ENCODE results near the gene LIF. TPM values are rescaled to one million over a fixed set of nuclear protein-coding genes. Genes with fewer than 3 reads are reported as not detected.

LIF gene
- total RNA-seq, 5 donors from 2014 or later (not counting 1 experiment from before 2014, with no cell fraction given): 0.26 to 3.3 (median 1.4) TPM

DNA sequence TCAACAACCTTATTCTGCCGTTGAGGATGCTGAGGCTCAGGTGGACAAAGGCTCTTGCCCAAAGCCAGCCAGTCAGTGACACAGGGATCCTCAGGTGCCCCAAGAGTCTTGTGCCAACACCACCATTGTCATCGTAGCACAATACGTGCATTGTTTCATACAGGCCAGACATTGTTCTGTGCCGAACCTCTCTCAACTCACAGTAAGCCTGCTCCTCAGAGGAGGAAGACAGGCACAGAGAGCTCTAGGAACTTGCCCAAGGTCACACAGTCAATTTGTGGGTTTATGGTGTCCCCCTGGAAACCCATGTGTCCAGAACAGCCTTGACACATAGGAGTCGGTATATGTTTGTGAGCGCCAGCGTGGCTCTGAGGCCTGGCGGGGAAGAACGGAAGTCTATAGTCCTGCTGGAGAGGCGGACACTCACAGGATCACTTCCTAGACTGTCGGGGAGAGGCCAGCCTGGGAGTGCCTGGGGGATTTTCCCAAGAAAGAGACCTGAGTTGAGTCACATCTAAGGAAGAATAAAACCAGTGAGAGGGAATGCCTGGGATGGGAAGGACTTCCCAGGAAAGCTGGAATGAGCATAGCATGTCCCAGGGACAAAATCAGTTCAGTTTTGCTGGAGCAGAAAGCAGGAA lies 20.2 kb downstream of the LIF start:
- Histone ChIP-seq H3K4me3 (ENCODE audit: control insufficient read depth in 1 of 2, extremely low read depth in 1 of 2, low read length in 1 of 2) (no peak overlapping the region), H3K9me3 (no peaks in the 10 kb centered on the region), H3K27ac (ENCODE audit: low read length) (no peak overlapping the region), H3K36me3 (ENCODE audit: control insufficient read depth in 2 of 2, extremely low read depth in 1 of 2, insufficient read depth in 1 of 2, low read length in 1 of 2) (no peaks in the 10 kb centered on the region), H3K4me1 (ENCODE audit: control insufficient read depth in 1 of 2, extremely low read depth in 1 of 2, insufficient read depth in 2 of 2, low read length in 2 of 2) (peaks cover 3 to 51% of the 10 kb centered on the region in 2 experiments), H3K27me3 (replicated peaks in 1 of 2; ENCODE audit: control insufficient read depth in 2 of 2, extremely low read depth in 1 of 2, insufficient read depth in 2 of 2, low read length in 1 of 2) (no peaks in the 10 kb centered on the region)
- no peak for ATAC-seq (replicated peaks in 1 of 4)
- Mint-ChIP-seq H3K4me3 (no peak overlapping the region), H3K9me3 (no peaks in the 10 kb centered on the region), H3K4me1 (peaks cover 52 to 66% (median 65%) of the 10 kb centered on the region in 3 donors), H3K36me3 (no peaks in the 10 kb centered on the region), H3K27me3 (no peaks in the 10 kb centered on the region), H3K27ac (peak overlapping the region in 1 of 2 donors; percentile 48)
- 96% methylated on average over 10 of the region's 11 CpGs for WGBS (ENCODE audit: insufficient coverage)
- DNase-seq: no peak
- ChIA-PET CTCF (no interaction called here), POLR2A (no interaction called here)

DNA sequence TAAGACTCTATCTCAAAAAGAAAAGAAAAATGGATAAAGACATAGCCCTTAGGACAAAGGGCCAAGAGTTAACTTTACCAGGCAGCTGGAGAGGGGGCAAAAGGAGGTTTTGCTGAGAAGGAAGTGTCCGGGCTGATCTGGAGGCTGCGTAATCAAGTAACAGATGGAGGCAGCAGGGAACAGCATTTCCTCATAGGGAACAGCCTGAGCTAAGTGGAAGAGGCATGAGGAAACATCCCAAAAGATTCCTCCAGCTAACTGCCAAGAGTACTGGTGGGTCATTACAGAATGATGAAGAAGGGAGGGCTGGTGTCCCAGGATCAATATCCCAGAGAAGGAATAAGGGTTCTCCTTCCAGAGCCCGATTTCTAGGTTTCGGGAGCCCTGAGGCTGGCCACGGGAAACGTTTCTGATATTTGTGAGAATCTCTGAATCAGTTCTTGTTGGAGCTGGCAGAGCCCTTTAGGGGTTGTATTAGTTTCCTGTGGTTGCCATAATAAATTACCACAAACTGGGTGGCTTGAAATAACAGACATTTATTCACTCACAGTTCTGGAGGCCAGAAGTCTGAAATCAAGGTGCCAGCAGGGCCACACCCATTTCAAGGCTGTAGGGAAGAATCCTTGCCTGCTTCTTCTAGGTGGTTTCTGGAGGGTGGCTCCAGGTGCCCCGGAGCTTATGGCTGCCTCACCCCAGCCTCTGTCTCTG lies 21.2 kb downstream of the LIF start:
- Histone ChIP-seq H3K36me3 (ENCODE audit: control insufficient read depth in 2 of 2, extremely low read depth in 1 of 2, insufficient read depth in 1 of 2, low read length in 1 of 2) (no peaks in the 10 kb centered on the region), H3K4me3 (ENCODE audit: control insufficient read depth in 1 of 2, extremely low read depth in 1 of 2, low read length in 1 of 2) (no peak overlapping the region), H3K9me3 (no peaks in the 10 kb centered on the region), H3K4me1 (ENCODE audit: control insufficient read depth in 1 of 2, extremely low read depth in 1 of 2, insufficient read depth in 2 of 2, low read length in 2 of 2) (peaks cover 12 to 61% of the 10 kb centered on the region in 2 experiments), H3K27ac (ENCODE audit: low read length) (no peak overlapping the region), H3K27me3 (replicated peaks in 1 of 2; ENCODE audit: control insufficient read depth in 2 of 2, extremely low read depth in 1 of 2, insufficient read depth in 2 of 2, low read length in 1 of 2) (no peaks in the 10 kb centered on the region)
- H3K4me3 Mint-ChIP-seq: no peak overlapping the region
- peak overlapping the region; percentile 59 for H3K27ac Mint-ChIP-seq
- 85% methylated on average over 4 of the region's 7 CpGs for WGBS (ENCODE audit: insufficient coverage)
- DNase-seq (no peak), ATAC-seq (replicated peaks in 1 of 4) (no peak)
- ChIA-PET CTCF (no interaction called here), POLR2A (no interaction called here)
- no peaks in the 10 kb centered on the region for H3K36me3 Mint-ChIP-seq
- no peaks in the 10 kb centered on the region for H3K9me3 Mint-ChIP-seq
- H3K27me3 Mint-ChIP-seq: no peaks in the 10 kb centered on the region
- H3K4me1 Mint-ChIP-seq: peaks cover 62 to 76% (median 74%) of the 10 kb centered on the region in 3 donors

DNA sequence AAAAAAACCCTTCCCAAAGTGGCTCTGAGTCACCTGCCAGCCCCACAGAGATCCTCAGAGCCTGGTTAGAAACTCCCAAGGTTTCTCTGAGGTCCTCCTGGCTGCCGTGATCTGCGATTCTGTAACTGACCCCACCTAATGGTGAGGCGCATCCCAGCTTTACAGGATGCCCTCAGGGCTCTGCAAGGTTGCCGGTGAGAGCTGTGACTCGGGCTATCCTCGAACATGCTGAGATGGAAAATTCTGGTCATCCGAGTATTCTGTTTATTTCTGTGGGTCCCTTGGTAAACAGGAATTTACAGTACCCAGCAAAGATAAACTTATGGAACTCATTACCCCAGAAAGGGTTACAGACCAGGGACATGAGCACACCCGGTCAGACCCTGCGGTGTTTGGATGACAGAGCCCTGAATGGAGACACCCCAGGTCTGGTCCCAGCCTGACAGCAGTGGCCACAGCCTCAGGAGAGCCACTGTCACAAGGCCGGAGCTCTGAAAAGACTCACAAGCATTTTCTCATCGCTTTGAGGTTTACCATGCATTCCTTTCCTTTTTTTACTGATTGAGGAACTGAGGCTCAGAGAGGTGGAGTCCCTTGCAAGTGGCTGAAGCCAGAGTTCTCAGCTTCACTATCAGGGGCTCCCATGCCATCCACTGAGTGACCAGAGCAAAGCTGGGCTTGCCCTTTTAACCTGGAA lies 22.2 kb downstream of the LIF start:
- Mint-ChIP-seq H3K4me1 (peaks cover 71 to 87% (median 85%) of the 10 kb centered on the region in 3 donors), H3K4me3 (no peak overlapping the region), H3K27me3 (no peaks in the 10 kb centered on the region), H3K36me3 (no peaks in the 10 kb centered on the region), H3K27ac (no peak overlapping the region), H3K9me3 (no peaks in the 10 kb centered on the region)
- DNase-seq (no peak), ATAC-seq (replicated peaks in 1 of 4) (no peak)
- WGBS (ENCODE audit: insufficient coverage): 78% methylated on average over 8 of the region's 11 CpGs
- CTCF ChIA-PET: no interaction called here
- H3K4me3 ChIP-seq (ENCODE audit: control insufficient read depth in 1 of 2, extremely low read depth in 1 of 2, low read length in 1 of 2): no peak overlapping the region
- H3K4me1 ChIP-seq (ENCODE audit: control insufficient read depth in 1 of 2, extremely low read depth in 1 of 2, insufficient read depth in 2 of 2, low read length in 2 of 2): peaks cover 20 to 71% of the 10 kb centered on the region in 2 experiments
- H3K27ac ChIP-seq (ENCODE audit: low read length): no peak overlapping the region
- H3K27me3 ChIP-seq (replicated peaks in 1 of 2; ENCODE audit: control insufficient read depth in 2 of 2, extremely low read depth in 1 of 2, insufficient read depth in 2 of 2, low read length in 1 of 2): no peaks in the 10 kb centered on the region
- POLR2A ChIA-PET: no interaction called here
- no peaks in the 10 kb centered on the region for H3K9me3 ChIP-seq
- H3K36me3 ChIP-seq (ENCODE audit: control insufficient read depth in 2 of 2, extremely low read depth in 1 of 2, insufficient read depth in 1 of 2, low read length in 1 of 2): no peaks in the 10 kb centered on the region

DNA sequence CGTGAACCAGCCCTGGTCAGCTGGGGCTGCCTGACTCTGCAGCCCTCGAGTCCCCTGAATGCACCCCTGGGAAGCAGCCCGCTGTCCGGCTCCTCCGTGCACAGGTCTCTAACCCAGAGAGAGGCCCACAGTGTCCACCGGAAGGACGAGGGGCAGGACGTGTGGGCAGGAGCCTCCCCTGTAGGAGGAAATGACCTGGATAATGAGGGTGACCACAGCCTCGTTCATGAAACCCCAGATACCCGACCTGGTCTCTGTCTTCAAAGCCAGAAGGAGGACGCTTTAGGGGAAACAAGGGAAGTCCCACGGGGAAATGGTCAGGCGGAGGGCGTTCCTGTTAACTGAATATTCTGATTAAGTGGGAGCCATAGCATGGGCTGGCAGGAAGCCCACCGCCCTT lies 23.3 kb downstream of the LIF start:
- 66% methylated on average over 13 of the region's 15 CpGs for WGBS (ENCODE audit: insufficient coverage)
- peaks cover 22 to 75% of the 10 kb centered on the region in 2 experiments for H3K4me1 ChIP-seq (ENCODE audit: control insufficient read depth in 1 of 2, extremely low read depth in 1 of 2, insufficient read depth in 2 of 2, low read length in 2 of 2)
- H3K27ac ChIP-seq (ENCODE audit: low read length): no peak overlapping the region
- H3K4me3 Mint-ChIP-seq: no peak overlapping the region
- no peaks in the 10 kb centered on the region for H3K27me3 Mint-ChIP-seq
- ChIA-PET CTCF (no interaction called here), POLR2A (no interaction called here)
- no peak overlapping the region for H3K4me3 ChIP-seq (ENCODE audit: control insufficient read depth in 1 of 2, extremely low read depth in 1 of 2, low read length in 1 of 2)
- no peaks in the 10 kb centered on the region for H3K9me3 ChIP-seq
- H3K9me3 Mint-ChIP-seq: no peaks in the 10 kb centered on the region
- peak overlapping the region; percentile 39 to 77 for H3K27ac Mint-ChIP-seq
- no peaks in the 10 kb centered on the region for H3K36me3 ChIP-seq (ENCODE audit: control insufficient read depth in 2 of 2, extremely low read depth in 1 of 2, insufficient read depth in 1 of 2, low read length in 1 of 2)
- H3K27me3 ChIP-seq (replicated peaks in 1 of 2; ENCODE audit: control insufficient read depth in 2 of 2, extremely low read depth in 1 of 2, insufficient read depth in 2 of 2, low read length in 1 of 2): no peaks in the 10 kb centered on the region
- peaks cover 72 to 86% (median 84%) of the 10 kb centered on the region in 3 donors for H3K4me1 Mint-ChIP-seq
- ATAC-seq (replicated peaks in 1 of 4) (no peak), DNase-seq (no peak)
- H3K36me3 Mint-ChIP-seq: no peaks in the 10 kb centered on the region

DNA sequence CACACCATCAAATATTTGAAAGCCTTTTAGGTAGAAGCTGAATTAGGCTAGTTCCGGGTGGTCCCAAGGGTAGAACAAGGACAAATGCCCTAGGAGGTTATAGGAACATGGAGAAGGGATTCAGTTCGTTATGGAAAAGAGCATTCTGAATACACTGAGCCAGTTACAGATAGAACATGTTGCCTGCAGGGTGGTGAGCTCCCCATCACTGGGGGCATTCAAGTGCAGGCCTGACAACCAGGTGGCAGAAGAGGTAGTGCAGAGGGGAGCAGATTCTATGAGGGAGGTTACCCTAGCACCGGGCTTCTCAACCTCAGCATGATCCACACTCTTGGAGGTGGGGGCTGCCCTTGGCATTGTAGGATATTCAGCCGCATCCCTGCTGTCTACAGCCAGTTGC lies 24.2 kb downstream of the LIF start:
- DNase-seq: no peak
- ChIA-PET POLR2A (no interaction called here), CTCF (no interaction called here)

DNA sequence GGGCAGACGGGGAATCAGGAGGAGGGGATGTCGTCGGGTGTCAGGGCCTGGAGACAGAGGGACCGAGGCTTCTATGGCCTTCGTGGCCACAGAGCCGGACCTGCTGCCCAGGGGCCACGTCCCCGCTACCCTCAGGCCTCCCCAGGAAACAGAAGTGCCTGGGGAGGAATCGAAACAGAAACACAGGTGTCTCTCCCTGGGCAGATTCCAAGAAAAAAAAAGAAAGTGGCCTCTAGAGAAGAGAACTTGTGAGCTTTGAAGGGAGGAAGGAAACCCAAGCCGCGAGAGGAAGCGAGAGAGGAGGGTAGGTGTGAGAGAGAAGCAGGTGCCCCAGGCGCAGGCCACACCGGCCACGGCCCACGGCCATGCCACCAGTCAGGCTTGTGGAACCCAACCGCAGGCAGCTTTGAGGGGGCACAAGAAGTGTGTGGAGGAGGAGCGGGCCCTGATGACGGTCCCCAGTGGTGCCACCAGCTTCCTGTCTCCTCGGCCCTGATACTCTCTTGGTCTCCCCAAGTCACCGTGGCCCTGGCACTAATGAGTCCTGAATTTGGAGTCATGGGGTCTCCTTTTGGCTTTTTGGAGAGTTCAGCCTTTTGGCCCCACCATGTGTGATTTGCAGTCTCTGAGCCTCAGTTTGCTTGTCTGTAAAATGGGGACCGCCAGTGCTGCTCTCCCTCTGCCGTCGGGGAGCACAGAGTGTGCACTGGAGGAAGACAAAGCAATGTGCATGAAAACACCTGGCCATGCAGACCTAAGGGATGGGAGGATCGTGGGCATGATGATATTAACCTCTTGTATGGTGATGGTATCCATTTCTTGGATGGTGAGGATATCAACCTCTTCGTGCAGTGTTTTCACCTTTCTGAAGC lies 25.2 kb downstream of the LIF start:
- H3K9me3 ChIP-seq: no peaks in the 10 kb centered on the region
- no peaks in the 10 kb centered on the region for H3K9me3 Mint-ChIP-seq
- H3K27ac ChIP-seq (ENCODE audit: low read length): peak overlapping the region; percentile 64
- peak overlapping the region; percentile 27 to 45 for H3K4me3 ChIP-seq (ENCODE audit: control insufficient read depth in 1 of 2, extremely low read depth in 1 of 2, low read length in 1 of 2)
- ChIA-PET CTCF (interaction anchor here in 1 of 2 donors (0.6 kb wide), 1 partner anchor 35 kb away, joined by 7 read pairs; no protein-coding TSS in a partner anchor), POLR2A (interaction anchor here in 1 of 2 donors (0.6 kb wide), 1 partner anchor 173 kb away, joined by 4 read pairs; no protein-coding TSS in a partner anchor)
- peaks cover 22 to 65% of the 10 kb centered on the region in 2 experiments for H3K4me1 ChIP-seq (ENCODE audit: control insufficient read depth in 1 of 2, extremely low read depth in 1 of 2, insufficient read depth in 2 of 2, low read length in 2 of 2)
- peak; percentile 26 to 68 (median 46) for DNase-seq
- H3K27me3 ChIP-seq (replicated peaks in 1 of 2; ENCODE audit: control insufficient read depth in 2 of 2, extremely low read depth in 1 of 2, insufficient read depth in 2 of 2, low read length in 1 of 2): no peaks in the 10 kb centered on the region
- peak overlapping the region; percentile 85 to 94 for H3K27ac Mint-ChIP-seq
- no peaks in the 10 kb centered on the region for H3K36me3 Mint-ChIP-seq
- H3K4me3 Mint-ChIP-seq: peak overlapping the region; percentile 57 to 78 (median 67)
- H3K27me3 Mint-ChIP-seq: no peaks in the 10 kb centered on the region
- 6% methylated on average over 22 of the region's 26 CpGs for WGBS (ENCODE audit: insufficient coverage)
- H3K36me3 ChIP-seq (ENCODE audit: control insufficient read depth in 2 of 2, extremely low read depth in 1 of 2, insufficient read depth in 1 of 2, low read length in 1 of 2): no peaks in the 10 kb centered on the region
- peaks cover 61 to 73% (median 69%) of the 10 kb centered on the region in 3 donors for H3K4me1 Mint-ChIP-seq
- peak; percentile 73 to 87 (median 86) for ATAC-seq (replicated peaks in 1 of 4)

More for the DNA sequence above, 24.2 kb downstream of the LIF start:
- Mint-ChIP-seq H3K27ac (peak overlapping the region in 1 of 2 donors; percentile 94), H3K36me3 (no peaks in the 10 kb centered on the region), H3K4me3 (no peak overlapping the region), H3K4me1 (peaks cover 65 to 80% (median 75%) of the 10 kb centered on the region in 3 donors), H3K27me3 (no peaks in the 10 kb centered on the region), H3K9me3 (no peaks in the 10 kb centered on the region)
- no peak overlapping the region for H3K4me3 ChIP-seq (ENCODE audit: control insufficient read depth in 1 of 2, extremely low read depth in 1 of 2, low read length in 1 of 2)
- no peaks in the 10 kb centered on the region for H3K36me3 ChIP-seq (ENCODE audit: control insufficient read depth in 2 of 2, extremely low read depth in 1 of 2, insufficient read depth in 1 of 2, low read length in 1 of 2)
- no peaks in the 10 kb centered on the region for H3K9me3 ChIP-seq
- H3K4me1 ChIP-seq (ENCODE audit: control insufficient read depth in 1 of 2, extremely low read depth in 1 of 2, insufficient read depth in 2 of 2, low read length in 2 of 2): peaks cover 22 to 67% of the 10 kb centered on the region in 2 experiments
- no peak overlapping the region for H3K27ac ChIP-seq (ENCODE audit: low read length)
- no peaks in the 10 kb centered on the region for H3K27me3 ChIP-seq (replicated peaks in 1 of 2; ENCODE audit: control insufficient read depth in 2 of 2, extremely low read depth in 1 of 2, insufficient read depth in 2 of 2, low read length in 1 of 2)
- ATAC-seq (replicated peaks in 1 of 4): no peak
- WGBS (ENCODE audit: insufficient coverage): 92% methylated on average over 2 of the region's 4 CpGs

Measured in T-cell (primary cell).